K562 (cell line): ENCODE measurements around the gene TTC13. TPM values are rescaled to one million over a fixed set of nuclear protein-coding genes. Genes with fewer than 3 reads are reported as not detected.

Source experiments
- ATAC-seq: fragments of 200-7000 bp; cut with Tn5 transposase; 3 replicates; pipeline ENCODE4 v1.9.1; 2020; ENCODE audit warnings: moderate library complexity
- BruUV-seq: library from RNA; stranded (reverse); fragments of 400-500 nt; replicated peaks from 2 replicates; lab custom pipeline; 2021; lab: Mats Ljungman, UMichigan
- CTCF ChIA-PET: fragments of 300-600 bp; formaldehyde crosslinking; extraction: SDS; loops from one replicate; lab custom pipeline; 2021; ENCODE audit warnings: low intra/inter-chr PET ratio; lab: Yijun Ruan, JAX
- POLR2A ChIA-PET: fragments of 300-600, 350-650 bp; sonication (Branson Sonifier 250); formaldehyde crosslinking; extraction: SDS; loops from one replicate; lab custom pipeline; 2021; ENCODE audit warnings: antibody characterized with exemption, inconsistent platforms; lab: Yijun Ruan, JAX
- DNase-seq, 4 experiments: peaks; one replicate each; pipeline versions ENCODE4 v3.0.0 to v3.0.0-alpha.2; 2011 to 2018; ENCODE audit warnings: low spot score in 3 of 4, mixed read lengths in 3 of 4; ENCODE audit errors: extremely low read depth in 1 of 4
- FAIRE-seq: peaks from 2 replicates; lab custom pipeline; 2011; peaks lifted over from hg19 to GRCh38; lab: Jason Lieb, UNC
- H2AFZ ChIP-seq: 2 replicates; pipeline ENCODE4 v1.6.0; 2011; ENCODE audit warnings: low read depth, low read length, control low read depth, inconsistent platforms
- H3K27ac ChIP-seq: fragments of 200-600 bp; 3 replicates; pipeline ENCODE4 v1.8.0; 2011; ENCODE audit warnings: low read depth, mild to moderate bottlenecking, control low read depth, inconsistent platforms, low read length, moderate library complexity, mixed read lengths; ENCODE audit errors: extremely low read depth
- H3K27me3 ChIP-seq, 2 experiments: fragments of 300-600 bp in 1 of 2; 2 replicates in 1 of 2; 3 replicates in 1 of 2; pipeline versions ENCODE4 v1.6.0 to v1.8.0; 2011; ENCODE audit warnings: inconsistent platforms in 2 of 2, low read length in 2 of 2, mild to moderate bottlenecking in 1 of 2, mixed read lengths in 1 of 2, moderate library complexity in 1 of 2; ENCODE audit not compliant: control insufficient read depth in 2 of 2, insufficient read depth in 2 of 2
- H3K36me3 ChIP-seq: fragments of 300-600 bp; 3 replicates; pipeline ENCODE4 v1.8.0; 2011; ENCODE audit warnings: mild to moderate bottlenecking, low read length, inconsistent platforms; ENCODE audit not compliant: control insufficient read depth, insufficient read depth
- H3K4me1 ChIP-seq, 2 experiments: fragments of 200-600 bp in 1 of 2; replicated peaks in 1 of 2; 2 replicates in 1 of 2; 3 replicates in 1 of 2; pipeline versions ENCODE4 v1.5.1 to v1.8.0; 2011; ENCODE audit warnings: inconsistent platforms in 2 of 2, low read length in 2 of 2, mild to moderate bottlenecking in 1 of 2, mixed read lengths in 1 of 2, moderate library complexity in 1 of 2; ENCODE audit not compliant: control insufficient read depth in 2 of 2, insufficient read depth in 2 of 2
- H3K4me2 ChIP-seq: 2 replicates; pipeline ENCODE4 v1.6.1; 2011; ENCODE audit warnings: low read length, control low read depth, inconsistent platforms, mixed read lengths; ENCODE audit not compliant: insufficient read depth
- H3K4me3 ChIP-seq: fragments of 200-600 bp; sonication (generic), shearing (Covaris generic); 2 replicates; pipeline ENCODE4 v1.5.1; 2016; ENCODE audit warnings: control low read depth, inconsistent platforms
- H3K79me2 ChIP-seq: fragments of 200-600 bp; 3 replicates; pipeline ENCODE4 v1.8.0; 2011; ENCODE audit warnings: low read length, inconsistent platforms; ENCODE audit not compliant: control insufficient read depth, insufficient read depth
- H3K9ac ChIP-seq, 2 experiments: 2 replicates each; pipeline versions ENCODE4 v1.6.0 to v1.6.1; 2011; ENCODE audit warnings: low read depth in 2 of 2, low read length in 2 of 2, control low read depth in 1 of 2, inconsistent platforms in 1 of 2, mild to moderate bottlenecking in 1 of 2, mixed read lengths in 1 of 2; ENCODE audit not compliant: insufficient read depth in 1 of 2
- H3K9me1 ChIP-seq: one replicate; pipeline ENCODE4 v1.6.0; 2011; ENCODE audit warnings: inconsistent platforms, mild to moderate bottlenecking, low read length, moderate library complexity; ENCODE audit not compliant: control insufficient read depth, insufficient read depth
- H3K9me3 ChIP-seq: replicated peaks from 2 replicates; pipeline ENCODE4 v1.5.1; 2011; ENCODE audit warnings: low read depth, low read length, inconsistent platforms; ENCODE audit not compliant: control insufficient read depth, insufficient read depth
- H4K20me1 ChIP-seq: replicated peaks from 2 replicates; pipeline ENCODE4 v1.6.1; 2011; ENCODE audit warnings: low read length, inconsistent platforms, mixed read lengths; ENCODE audit not compliant: control insufficient read depth, insufficient read depth
- GATA2 ChIP-seq: sonication (generic); formaldehyde crosslinking; IDR thresholded peaks from 2 replicates; pipeline ENCODE4 v1.4.0; 2020; ENCODE audit warnings: mild to moderate bottlenecking, missing genetic modification reagents
- PPARD ChIP-seq: fragments of 250-450 bp; sonication (Bioruptor Pico); IDR thresholded peaks from 2 replicates; pipeline ENCODE4 v1.8.0; 2022; ENCODE audit warnings: inconsistent platforms, mild to moderate bottlenecking, moderate library complexity
- ZNF586 ChIP-seq: fragments of 450-650 bp; formaldehyde crosslinking; conservative IDR thresholded peaks from 2 replicates; pipeline ENCODE4 v1.4.0; 2020; ENCODE audit warnings: mild to moderate bottlenecking, moderate library complexity
- ZNF699 ChIP-seq: fragments of 250-450 bp; sonication (Bioruptor Pico); IDR thresholded peaks from 2 replicates; pipeline ENCODE4 v1.8.0; 2021; ENCODE audit warnings: mild to moderate bottlenecking, moderate library complexity; ENCODE audit not compliant: insufficient replicate concordance
- WGBS: fragments of 100-300 bp; shearing (Covaris generic); methylation state at CpG from one replicate; pipeline ENCODE4 v1.1.6; 2016; ENCODE audit warnings: low coverage, mixed read lengths; ENCODE audit not compliant: insufficient coverage; ENCODE audit errors: missing lambda C conversion rate; 5-methylcytosine and 5-hydroxymethylcytosine counted together
- in situ Hi-C: fragments of 300-500 bp; cut with MboI; formaldehyde crosslinking; loops from 4 replicates; pipeline ENCODE4 v1.15.0; 2018; ENCODE audit warnings: inconsistent platforms, mixed read lengths
- intact Hi-C: fragments of 100-400 bp; cut with micrococcal nuclease; formaldehyde crosslinking; loops from 2 replicates; pipeline ENCODE4 v1.14.2; 2022
- polyA plus RNA-seq, 8 experiments: library from polyadenylated mRNA; depleted of rRNA in 4 of 8; stranded (reverse) in 5 of 8; unstranded in 3 of 8; fragments of >200 nt; fragmentation: Nextera tagmentation in 2 of 8; fragmentation: Illumina TruSeq in 1 of 8; extraction: Ambion mirVana in 2 of 8; extraction: Trizol in 1 of 8; gene quantifications; 2 replicates each; pipeline versions ENCODE4 v1.2.1 to v1.2.3, GENCODE V29; 2011 to 2014; ENCODE audit warnings: inconsistent platforms in 1 of 8, missing spikeins in 1 of 8
- total RNA-seq, 7 experiments: library from RNA; depleted of rRNA in 6 of 7; stranded (reverse); fragments of >200 nt in 6 of 7; fragmentation: Illumina TruSeq in 2 of 7; extraction: Trizol in 2 of 7; gene quantifications; 2 replicates each; pipeline versions ENCODE4 v1.2.1 to v1.2.3, GENCODE V29; 2011 to 2021; ENCODE audit warnings: low replicate concordance in 1 of 7
- TF ChIP-seq, protein P1 (sequence below), 2 experiments: fragments of 150-350 bp in 1 of 2; IDR thresholded peaks; 2 replicates each; pipeline ENCODE4 v1.6.1; 2012 to 2016; ENCODE audit warnings: low read depth in 2 of 2, low read length in 2 of 2, mild to moderate bottlenecking in 1 of 2, moderate library complexity in 1 of 2
- TF ChIP-seq, protein P2 (sequence below): fragments of 450-650 bp; IDR thresholded peaks from 2 replicates; pipeline ENCODE4 v1.6.1; 2016; ENCODE audit warnings: mild to moderate bottlenecking
- TF ChIP-seq, protein P3 (sequence below): fragments of 250-450 bp; sonication (Bioruptor Pico); IDR thresholded peaks from 2 replicates; pipeline ENCODE4 v1.5.0; 2020; ENCODE audit warnings: mild to moderate bottlenecking, borderline replicate concordance

TTC13 gene
- total and polyA plus RNA-seq, 9 of the 15 experiments (the other 6 are each of a cell fraction or from before 2014, with no cell fraction given) = 1.7 to 13.8 (median 9.6) TPM

DNA sequence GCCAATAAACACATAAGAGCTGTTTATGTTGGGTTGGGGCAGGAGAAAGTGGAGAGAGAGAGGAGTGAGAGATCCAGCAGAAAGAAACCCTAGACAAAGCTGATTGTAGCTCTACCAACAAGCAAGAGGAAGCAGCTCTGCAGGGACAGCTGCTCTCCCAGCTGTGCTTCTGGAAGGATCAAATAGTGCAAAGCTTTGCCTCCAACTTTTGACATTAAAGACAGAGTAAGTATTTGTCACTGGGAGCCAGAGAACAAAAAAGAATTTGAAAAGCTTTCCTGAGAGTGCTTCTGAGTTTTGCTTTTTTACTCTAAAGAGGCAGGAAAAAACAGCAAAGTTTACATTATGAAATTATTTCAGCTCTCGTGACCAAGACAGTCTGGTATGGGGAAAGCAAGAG is 81.9 kb downstream of the TTC13 start:
- no peaks in the 10 kb centered on the region for H3K9me3 ChIP-seq
- H3K79me2 ChIP-seq = no peaks in the 10 kb centered on the region
- in situ Hi-C loops = no loop called here
- H3K36me3 ChIP-seq = no peaks in the 10 kb centered on the region
- no TSS peak for BruUV-seq
- WGBS = 0% methylated on average over 1 of the region's 1 CpG
- CTCF ChIA-PET = no interaction called here
- peaks cover 39 to 45% of the 10 kb centered on the region in 2 experiments for H3K27me3 ChIP-seq
- H2AFZ ChIP-seq = no peak overlapping the region
- H4K20me1 ChIP-seq = 0 out of 2 replicates have a peak, but pooled peaks cover 5% of the 10 kb centered on the region
- DNase-seq = no peak
- no peak overlapping the region for H3K27ac ChIP-seq
- no peak for ATAC-seq
- H3K9me1 ChIP-seq = no peaks in the 10 kb centered on the region
- POLR2A ChIA-PET = interaction anchor here (1.0 to 3.3 kb wide), 5 partner anchors 10 to 29 kb away, joined by 3 to 17 read pairs (median 6); no protein-coding TSS in a partner anchor
- intact Hi-C loops = no loop called here
- no peak overlapping the region for H3K9ac ChIP-seq
- FAIRE-seq = no peak
- no peaks in the 10 kb centered on the region for H3K4me1 ChIP-seq
- TF ChIP-seq ZNF699 (CRISPR knock-in tag) = no peak
- TF ChIP-seq, protein P1, sequence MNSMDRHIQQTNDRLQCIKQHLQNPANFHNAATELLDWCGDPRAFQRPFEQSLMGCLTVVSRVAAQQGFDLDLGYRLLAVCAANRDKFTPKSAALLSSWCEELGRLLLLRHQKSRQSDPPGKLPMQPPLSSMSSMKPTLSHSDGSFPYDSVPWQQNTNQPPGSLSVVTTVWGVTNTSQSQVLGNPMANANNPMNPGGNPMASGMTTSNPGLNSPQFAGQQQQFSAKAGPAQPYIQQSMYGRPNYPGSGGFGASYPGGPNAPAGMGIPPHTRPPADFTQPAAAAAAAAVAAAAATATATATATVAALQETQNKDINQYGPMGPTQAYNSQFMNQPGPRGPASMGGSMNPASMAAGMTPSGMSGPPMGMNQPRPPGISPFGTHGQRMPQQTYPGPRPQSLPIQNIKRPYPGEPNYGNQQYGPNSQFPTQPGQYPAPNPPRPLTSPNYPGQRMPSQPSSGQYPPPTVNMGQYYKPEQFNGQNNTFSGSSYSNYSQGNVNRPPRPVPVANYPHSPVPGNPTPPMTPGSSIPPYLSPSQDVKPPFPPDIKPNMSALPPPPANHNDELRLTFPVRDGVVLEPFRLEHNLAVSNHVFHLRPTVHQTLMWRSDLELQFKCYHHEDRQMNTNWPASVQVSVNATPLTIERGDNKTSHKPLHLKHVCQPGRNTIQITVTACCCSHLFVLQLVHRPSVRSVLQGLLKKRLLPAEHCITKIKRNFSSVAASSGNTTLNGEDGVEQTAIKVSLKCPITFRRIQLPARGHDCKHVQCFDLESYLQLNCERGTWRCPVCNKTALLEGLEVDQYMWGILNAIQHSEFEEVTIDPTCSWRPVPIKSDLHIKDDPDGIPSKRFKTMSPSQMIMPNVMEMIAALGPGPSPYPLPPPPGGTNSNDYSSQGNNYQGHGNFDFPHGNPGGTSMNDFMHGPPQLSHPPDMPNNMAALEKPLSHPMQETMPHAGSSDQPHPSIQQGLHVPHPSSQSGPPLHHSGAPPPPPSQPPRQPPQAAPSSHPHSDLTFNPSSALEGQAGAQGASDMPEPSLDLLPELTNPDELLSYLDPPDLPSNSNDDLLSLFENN (IDR thresholded peaks at IDR 0.05; ENCODE audit: low read depth in 2 of 2, low read length in 2 of 2) = no peak
- TF ChIP-seq, protein P2, sequence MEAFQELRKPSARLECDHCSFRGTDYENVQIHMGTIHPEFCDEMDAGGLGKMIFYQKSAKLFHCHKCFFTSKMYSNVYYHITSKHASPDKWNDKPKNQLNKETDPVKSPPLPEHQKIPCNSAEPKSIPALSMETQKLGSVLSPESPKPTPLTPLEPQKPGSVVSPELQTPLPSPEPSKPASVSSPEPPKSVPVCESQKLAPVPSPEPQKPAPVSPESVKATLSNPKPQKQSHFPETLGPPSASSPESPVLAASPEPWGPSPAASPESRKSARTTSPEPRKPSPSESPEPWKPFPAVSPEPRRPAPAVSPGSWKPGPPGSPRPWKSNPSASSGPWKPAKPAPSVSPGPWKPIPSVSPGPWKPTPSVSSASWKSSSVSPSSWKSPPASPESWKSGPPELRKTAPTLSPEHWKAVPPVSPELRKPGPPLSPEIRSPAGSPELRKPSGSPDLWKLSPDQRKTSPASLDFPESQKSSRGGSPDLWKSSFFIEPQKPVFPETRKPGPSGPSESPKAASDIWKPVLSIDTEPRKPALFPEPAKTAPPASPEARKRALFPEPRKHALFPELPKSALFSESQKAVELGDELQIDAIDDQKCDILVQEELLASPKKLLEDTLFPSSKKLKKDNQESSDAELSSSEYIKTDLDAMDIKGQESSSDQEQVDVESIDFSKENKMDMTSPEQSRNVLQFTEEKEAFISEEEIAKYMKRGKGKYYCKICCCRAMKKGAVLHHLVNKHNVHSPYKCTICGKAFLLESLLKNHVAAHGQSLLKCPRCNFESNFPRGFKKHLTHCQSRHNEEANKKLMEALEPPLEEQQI = no peak
- no peak for TF ChIP-seq ZNF586 (CRISPR knock-in tag)
- no peak for TF ChIP-seq PPARD (CRISPR knock-in tag)
- no peak for TF ChIP-seq GATA2 (CRISPR knock-in tag)
- TF ChIP-seq, protein P3, sequence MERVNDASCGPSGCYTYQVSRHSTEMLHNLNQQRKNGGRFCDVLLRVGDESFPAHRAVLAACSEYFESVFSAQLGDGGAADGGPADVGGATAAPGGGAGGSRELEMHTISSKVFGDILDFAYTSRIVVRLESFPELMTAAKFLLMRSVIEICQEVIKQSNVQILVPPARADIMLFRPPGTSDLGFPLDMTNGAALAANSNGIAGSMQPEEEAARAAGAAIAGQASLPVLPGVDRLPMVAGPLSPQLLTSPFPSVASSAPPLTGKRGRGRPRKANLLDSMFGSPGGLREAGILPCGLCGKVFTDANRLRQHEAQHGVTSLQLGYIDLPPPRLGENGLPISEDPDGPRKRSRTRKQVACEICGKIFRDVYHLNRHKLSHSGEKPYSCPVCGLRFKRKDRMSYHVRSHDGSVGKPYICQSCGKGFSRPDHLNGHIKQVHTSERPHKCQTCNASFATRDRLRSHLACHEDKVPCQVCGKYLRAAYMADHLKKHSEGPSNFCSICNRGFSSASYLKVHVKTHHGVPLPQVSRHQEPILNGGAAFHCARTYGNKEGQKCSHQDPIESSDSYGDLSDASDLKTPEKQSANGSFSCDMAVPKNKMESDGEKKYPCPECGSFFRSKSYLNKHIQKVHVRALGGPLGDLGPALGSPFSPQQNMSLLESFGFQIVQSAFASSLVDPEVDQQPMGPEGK (CRISPR knock-in tag) = no peak
- H3K4me2 ChIP-seq = no peak overlapping the region
- H3K4me3 ChIP-seq = no peak overlapping the region
